IPS-18a (cell line): ENCODE measurements around the gene NEDD4L.

ENCODE experiments used
- H3K27ac ChIP-seq: one replicate; pipeline ENCODE4 v1.5.1; 2013; ENCODE audit warnings: low read length
- H3K27me3 ChIP-seq: one replicate; pipeline ENCODE4 v1.6.1; 2013; ENCODE audit warnings: mild to moderate bottlenecking, low read length; ENCODE audit not compliant: control insufficient read depth, insufficient read depth
- H3K36me3 ChIP-seq: one replicate; pipeline ENCODE4 v1.6.1; 2013; ENCODE audit warnings: low read depth, low read length; ENCODE audit not compliant: control insufficient read depth
- H3K4me1 ChIP-seq: one replicate; pipeline ENCODE4 v1.6.1; 2013; ENCODE audit warnings: low read depth, low read length; ENCODE audit not compliant: control insufficient read depth
- H3K4me3 ChIP-seq: one replicate; pipeline ENCODE4 v1.5.1; 2013; ENCODE audit warnings: low read length
- H3K9ac ChIP-seq: one replicate; pipeline ENCODE4 v1.6.1; 2013; ENCODE audit warnings: mild to moderate bottlenecking, low read length, moderate library complexity
- H3K9me3 ChIP-seq: one replicate; pipeline ENCODE4 v1.6.1; 2013; ENCODE audit warnings: low read depth, low read length; ENCODE audit not compliant: control insufficient read depth

Gene NEDD4L

DNA sequence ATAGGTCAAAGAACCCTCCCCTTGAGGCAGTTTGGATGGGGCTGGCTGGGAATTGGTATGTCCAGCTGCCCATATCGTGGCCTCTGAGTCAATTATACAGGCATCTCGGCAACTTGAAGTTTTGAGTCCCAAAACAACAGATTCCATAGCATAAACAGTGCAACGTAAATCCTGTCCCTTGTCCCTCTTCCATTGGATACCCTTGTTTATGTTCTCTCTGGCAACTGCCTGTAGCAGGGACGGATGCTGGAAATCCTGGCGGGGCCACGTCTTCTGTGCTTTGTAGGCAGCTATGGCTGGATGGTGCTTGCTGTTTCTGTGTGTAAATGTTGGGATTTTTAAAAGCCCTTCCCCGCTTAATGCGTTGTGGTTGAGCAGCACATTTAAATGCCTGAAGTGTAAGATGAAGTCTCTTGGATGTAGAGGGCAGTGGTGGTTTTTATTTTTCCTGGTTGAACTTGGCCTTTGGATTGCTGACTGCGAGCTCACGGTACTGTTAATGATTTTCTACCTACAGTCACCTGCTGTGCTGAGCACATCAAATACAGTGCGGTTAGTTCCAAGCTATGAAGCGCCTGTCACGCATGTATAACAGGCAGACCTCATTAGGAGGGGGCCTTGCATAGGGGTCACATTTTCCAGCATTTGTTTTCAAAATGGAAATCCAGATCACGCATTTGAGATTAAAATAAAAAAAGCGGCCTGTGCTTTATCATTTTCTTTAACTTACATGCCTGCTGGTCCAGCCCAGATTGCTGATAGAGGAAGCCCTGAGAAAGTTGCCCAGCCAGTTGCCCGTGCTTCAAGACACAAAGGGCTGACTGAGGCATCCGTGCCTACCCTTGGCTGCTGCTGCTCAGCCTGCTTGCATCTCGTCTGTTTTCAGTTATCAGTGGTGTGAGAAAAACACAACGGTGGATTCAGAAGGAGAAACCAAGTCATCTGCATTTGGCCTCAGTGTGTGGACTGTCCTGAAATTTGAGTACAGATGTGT lies 84.7 kb downstream of the NEDD4L start:
- Histone ChIP-seq H3K4me1 (no peaks in the 10 kb centered on the region), H3K36me3 (no peaks in the 10 kb centered on the region), H3K4me3 (no peak overlapping the region), H3K27me3 (no peaks in the 10 kb centered on the region), H3K27ac (no peak overlapping the region), H3K9me3 (no peaks in the 10 kb centered on the region), H3K9ac (no peak overlapping the region)

DNA sequence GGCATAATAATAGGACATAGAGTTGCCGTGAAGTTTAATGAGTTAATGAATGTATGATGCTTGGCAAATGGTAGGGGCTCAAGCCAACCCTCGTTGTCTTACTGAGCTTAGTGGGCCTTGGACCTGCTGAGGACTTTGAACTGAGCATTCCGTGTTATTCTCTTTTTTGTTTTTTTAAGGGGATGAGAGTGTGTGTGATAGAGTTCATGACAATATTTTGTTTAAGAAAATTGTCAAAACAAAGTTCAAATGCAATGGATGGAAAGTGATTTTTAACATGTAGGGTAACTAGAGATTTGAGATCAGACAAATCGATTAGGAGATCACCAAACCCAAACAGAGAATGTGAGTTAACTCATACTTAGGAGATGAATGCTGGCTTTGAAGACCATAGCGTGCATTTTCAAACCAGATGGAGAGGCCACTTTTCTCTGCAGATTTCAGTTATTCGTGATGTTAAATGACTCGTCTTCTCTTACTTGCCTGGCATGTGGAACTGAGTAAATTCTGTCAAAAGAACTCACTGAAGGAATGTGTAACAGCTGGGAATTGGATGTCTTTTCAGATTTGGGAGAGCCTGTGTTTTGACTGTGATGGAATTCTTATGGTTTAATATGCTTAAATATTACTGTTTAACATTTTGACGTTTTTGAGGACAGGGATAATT lies 88.7 kb downstream of the NEDD4L start:
- Histone ChIP-seq H3K36me3 (no peaks in the 10 kb centered on the region), H3K27me3 (no peaks in the 10 kb centered on the region), H3K9me3 (no peaks in the 10 kb centered on the region), H3K9ac (no peak overlapping the region), H3K4me3 (no peak overlapping the region), H3K27ac (no peak overlapping the region), H3K4me1 (peaks cover 15% of the 10 kb centered on the region)

DNA sequence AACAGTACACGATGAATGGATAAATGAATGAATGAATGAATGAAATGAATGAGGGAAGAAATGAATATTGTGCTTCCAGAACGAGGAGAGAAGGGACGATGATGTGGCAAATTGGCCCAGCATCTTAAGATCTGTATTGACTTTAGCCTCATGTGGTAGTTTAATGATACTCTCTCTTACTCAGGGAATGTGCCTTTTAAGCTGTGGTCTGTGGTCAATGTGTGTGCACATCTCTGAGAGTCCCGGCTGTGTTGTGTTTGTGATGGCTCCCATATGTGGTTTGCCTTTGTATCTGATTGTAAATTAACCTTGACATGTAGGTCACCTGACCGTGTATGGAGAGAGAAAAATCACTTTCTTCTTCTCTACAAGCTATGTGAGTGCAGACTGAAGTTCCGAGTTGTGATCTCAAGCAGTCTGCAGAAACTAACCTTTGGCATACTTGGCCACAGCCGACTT lies 91.2 kb downstream of the NEDD4L start:
- Histone ChIP-seq H3K36me3 (no peaks in the 10 kb centered on the region), H3K27me3 (no peaks in the 10 kb centered on the region), H3K27ac (no peak overlapping the region), H3K9me3 (no peaks in the 10 kb centered on the region), H3K4me3 (no peak overlapping the region), H3K4me1 (peaks cover 24% of the 10 kb centered on the region), H3K9ac (no peak overlapping the region)

DNA sequence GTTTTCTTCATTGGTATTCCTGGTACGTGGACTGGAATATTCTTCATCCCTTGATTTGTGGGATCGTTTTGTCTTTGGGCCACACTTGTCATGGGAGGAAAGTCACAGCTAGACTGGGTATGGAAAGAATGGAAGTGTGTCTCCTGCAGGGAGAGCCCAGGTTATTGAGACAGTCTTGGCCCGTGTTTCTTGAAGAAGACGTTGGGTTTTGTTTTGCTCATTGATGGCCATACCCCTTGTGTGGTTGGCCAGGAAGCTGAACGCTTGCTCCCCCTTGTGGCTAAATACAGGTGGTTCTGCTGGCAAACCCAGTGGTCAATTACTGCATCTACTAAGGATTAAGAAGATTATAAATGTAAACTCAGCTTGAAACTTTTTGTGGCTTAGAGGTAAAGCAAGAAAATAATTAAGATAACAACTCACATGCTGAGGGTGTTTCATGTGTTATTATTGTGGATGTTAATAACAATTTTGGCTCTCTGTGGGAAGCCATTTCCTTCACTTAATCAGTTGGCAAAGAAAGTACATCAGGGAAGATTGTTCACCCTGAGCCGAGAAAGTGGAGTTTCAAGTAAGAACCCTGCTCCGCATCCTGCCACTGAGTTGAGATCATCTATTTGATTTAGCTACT lies 91.8 kb downstream of the NEDD4L start:
- H3K9ac ChIP-seq = no peak overlapping the region
- H3K9me3 ChIP-seq = no peaks in the 10 kb centered on the region
- H3K27me3 ChIP-seq = no peaks in the 10 kb centered on the region
- H3K4me3 ChIP-seq = no peak overlapping the region
- no peak overlapping the region for H3K27ac ChIP-seq
- peaks cover 24% of the 10 kb centered on the region for H3K4me1 ChIP-seq
- H3K36me3 ChIP-seq = no peaks in the 10 kb centered on the region

DNA sequence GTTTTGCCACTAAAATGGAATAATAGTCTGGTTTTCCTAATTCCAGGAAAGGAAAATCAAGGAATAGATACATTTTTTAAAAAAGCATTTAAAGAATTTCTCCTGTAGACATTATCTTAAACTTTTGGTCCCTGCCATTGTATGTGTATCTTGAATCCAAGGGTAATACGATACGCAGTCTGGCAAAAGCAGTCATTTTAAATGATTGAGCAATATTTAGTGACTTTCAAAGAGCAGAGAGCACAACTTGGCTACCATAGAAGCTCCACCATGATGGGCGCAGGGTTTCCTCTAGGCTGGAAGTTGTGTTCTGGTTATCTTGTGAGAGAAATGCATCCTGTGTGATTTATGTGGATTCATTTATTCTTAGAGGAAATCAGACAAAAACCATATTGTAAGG lies 92.9 kb downstream of the NEDD4L start:
- no peaks in the 10 kb centered on the region for H3K9me3 ChIP-seq
- H3K27me3 ChIP-seq = no peaks in the 10 kb centered on the region
- H3K9ac ChIP-seq = no peak overlapping the region
- H3K27ac ChIP-seq = no peak overlapping the region
- H3K4me1 ChIP-seq = peaks cover 24% of the 10 kb centered on the region
- H3K36me3 ChIP-seq = no peaks in the 10 kb centered on the region
- no peak overlapping the region for H3K4me3 ChIP-seq

DNA sequence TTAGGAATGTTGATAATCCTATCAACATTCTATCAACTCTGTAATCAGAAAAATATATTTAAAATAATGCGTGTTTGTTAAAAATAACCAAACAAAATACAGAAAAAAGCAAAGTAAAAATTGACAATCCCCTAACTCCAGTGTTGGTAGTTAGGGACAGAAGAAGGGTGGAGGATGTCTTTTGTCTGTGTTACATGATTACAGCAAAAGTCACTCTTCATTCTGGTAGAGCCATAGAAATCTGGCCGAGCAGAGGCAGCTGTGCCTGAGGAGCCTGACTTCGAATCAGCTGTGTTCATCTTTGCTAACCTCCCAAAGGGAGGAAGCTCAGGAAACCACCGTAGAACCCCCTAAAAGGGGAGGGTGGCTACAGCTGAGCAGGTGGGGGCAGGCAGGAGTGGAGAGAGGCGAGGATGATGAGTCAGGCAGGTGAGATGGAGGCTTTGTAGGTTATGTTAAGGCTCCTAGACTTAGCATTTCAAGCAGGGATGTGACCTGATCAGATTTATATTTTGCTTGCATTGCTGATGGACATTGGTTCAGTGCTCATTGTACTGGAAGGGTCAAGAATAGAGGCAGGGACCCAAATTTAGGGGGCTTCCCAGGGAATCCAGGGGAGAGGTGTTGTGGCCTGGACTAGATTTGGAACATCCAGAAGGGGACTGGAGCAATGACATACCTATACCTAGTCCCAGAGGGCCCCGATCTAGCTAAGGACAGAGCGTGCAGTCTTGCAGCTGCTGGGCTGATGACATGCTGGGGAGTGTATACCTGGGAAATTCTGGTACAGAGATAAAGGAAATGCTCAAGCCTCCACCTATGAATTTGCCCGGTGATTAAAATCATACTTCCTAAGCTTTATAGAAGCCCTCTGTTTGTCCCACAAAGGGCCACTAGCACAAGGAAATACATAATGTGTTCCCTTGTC lies 95.7 kb downstream of the NEDD4L start:
- Histone ChIP-seq H3K4me1 (peaks cover 24% of the 10 kb centered on the region), H3K9me3 (no peaks in the 10 kb centered on the region), H3K36me3 (no peaks in the 10 kb centered on the region), H3K27me3 (no peaks in the 10 kb centered on the region), H3K27ac (no peak overlapping the region), H3K9ac (no peak overlapping the region), H3K4me3 (no peak overlapping the region)

DNA sequence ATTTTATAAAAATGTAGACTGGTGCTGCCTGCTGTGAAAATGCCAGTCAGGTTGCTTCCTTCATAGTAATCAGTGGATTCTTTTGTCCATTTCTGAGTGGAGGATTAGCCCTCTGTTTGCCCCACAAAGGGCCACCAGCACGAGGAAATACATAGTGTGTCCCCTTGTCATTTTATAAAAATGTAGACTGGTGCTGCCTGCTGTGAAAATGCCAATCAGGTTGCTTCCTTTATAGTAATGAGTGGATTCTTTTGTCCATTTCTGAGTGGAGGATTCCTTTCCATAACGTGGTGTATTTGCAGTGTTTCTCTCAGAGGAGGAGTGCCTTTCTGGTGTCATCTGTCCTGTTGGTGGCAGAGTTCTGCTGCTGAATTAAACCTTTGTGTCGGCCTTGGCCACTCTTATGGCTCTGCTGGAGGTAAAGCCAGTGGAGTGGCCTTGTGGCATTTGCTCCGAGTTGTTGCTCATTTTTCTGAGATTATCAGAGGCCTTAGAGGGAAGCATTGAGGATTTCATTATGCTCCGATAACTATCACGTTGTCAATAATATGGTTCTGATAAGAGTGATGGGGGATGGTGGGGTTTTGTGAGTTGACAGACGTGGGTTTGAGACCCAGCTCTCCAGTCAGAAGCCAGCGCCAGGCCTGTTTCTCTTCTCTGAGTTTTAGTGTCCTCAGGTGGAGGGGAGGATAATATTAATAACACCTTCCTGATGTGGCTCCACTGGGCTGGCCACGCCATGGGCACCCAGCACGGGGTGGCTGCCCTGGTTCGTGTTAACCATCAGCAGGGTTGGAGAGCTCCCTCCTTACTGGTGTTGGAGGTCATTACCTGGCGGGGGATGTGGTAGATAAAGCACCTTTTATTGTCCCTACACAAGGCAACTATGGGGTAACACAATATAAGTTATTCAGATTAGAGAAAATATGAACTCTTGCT lies 96.6 kb downstream of the NEDD4L start:
- no peak overlapping the region for H3K27ac ChIP-seq
- H3K9ac ChIP-seq = no peak overlapping the region
- H3K9me3 ChIP-seq = no peaks in the 10 kb centered on the region
- H3K36me3 ChIP-seq = no peaks in the 10 kb centered on the region
- no peaks in the 10 kb centered on the region for H3K27me3 ChIP-seq
- peaks cover 18% of the 10 kb centered on the region for H3K4me1 ChIP-seq
- H3K4me3 ChIP-seq = no peak overlapping the region

DNA sequence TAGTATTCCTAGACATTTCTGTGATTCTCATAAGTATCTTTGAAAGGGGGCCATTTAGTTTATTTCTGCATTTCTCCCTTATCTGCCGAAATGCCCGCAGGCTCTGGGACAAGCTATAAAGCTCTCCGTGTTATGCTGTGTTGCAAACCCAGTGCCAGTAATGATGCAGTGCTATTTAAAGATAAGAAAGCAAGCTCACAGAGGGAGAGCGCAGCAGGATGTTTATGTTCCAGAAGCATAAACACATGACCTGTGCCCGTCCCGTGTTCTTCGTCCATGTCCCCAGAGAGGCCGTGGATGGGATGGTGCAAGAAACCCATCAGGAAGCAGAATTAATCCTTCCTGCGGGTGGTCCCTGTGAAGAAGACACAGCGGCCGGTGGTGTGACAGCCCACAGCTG lies 99.4 kb downstream of the NEDD4L start:
- H3K27ac ChIP-seq = no peak overlapping the region
- H3K9me3 ChIP-seq = no peaks in the 10 kb centered on the region
- H3K27me3 ChIP-seq = no peaks in the 10 kb centered on the region
- H3K4me1 ChIP-seq = peaks cover 9% of the 10 kb centered on the region
- no peaks in the 10 kb centered on the region for H3K36me3 ChIP-seq
- H3K9ac ChIP-seq = no peak overlapping the region
- H3K4me3 ChIP-seq = no peak overlapping the region

DNA sequence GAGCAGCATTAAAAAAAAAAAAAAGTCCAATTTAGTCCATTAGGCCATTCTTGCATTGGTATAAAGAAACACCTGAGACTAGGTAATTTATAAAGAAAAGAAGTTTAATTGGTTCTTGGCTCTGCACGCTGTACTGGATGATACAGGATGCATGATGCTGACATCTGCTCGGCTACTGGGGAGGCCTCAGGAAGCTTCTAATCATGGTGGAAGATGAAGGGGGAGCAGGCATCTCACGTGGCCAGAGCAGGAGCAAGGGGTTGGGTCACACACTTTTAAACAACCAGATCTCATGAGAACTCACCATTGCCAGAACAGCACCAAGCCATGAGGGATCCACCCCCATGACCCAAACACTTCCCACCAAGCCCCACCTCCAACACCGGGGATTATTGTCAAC lies 100.1 kb downstream of the NEDD4L start:
- peaks cover 6% of the 10 kb centered on the region for H3K4me1 ChIP-seq
- H3K9me3 ChIP-seq = no peaks in the 10 kb centered on the region
- H3K4me3 ChIP-seq = no peak overlapping the region
- no peak overlapping the region for H3K27ac ChIP-seq
- no peaks in the 10 kb centered on the region for H3K27me3 ChIP-seq
- no peaks in the 10 kb centered on the region for H3K36me3 ChIP-seq
- no peak overlapping the region for H3K9ac ChIP-seq

DNA sequence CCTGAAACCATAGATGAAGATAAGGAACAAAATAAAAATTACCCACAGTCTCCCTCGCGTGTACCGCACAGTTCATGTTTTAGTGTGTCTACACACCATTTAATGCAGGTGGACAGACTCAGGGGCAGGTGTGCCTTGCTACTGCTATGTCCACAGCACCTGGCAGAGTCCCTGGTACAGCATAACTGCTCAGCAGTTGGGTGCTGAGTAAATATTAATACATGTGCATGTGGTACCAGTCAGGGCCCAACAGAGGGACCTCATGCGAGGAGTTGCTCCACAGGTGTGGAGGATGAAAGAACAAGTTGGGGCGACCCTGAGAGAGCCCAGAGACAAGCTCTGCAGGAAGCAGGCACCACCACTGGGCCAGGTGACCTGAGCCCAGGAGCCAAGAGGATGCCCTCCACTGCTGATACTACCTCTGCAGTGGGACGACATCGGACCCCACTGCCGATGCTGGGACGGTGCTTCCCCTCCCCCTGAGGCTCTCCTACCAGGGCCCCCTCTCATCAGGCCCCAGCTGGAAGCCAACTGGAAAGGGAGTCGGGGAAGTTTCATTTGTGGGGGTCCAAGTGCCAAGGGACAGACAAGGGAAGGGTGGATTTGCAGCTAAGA lies 100.8 kb downstream of the NEDD4L start:
- Histone ChIP-seq H3K9me3 (no peaks in the 10 kb centered on the region), H3K27me3 (no peaks in the 10 kb centered on the region), H3K4me1 (peaks cover 1% of the 10 kb centered on the region), H3K36me3 (no peaks in the 10 kb centered on the region), H3K27ac (no peak overlapping the region), H3K4me3 (no peak overlapping the region), H3K9ac (no peak overlapping the region)
